ENCODE results near the gene DPP6. TPM values are rescaled to one million over a fixed set of nuclear protein-coding genes. Genes with fewer than 3 reads are reported as not detected.

The DPP6 gene
- total and polyA plus RNA-seq, 8 donors = 0.29 to 1.2 (median 0.57) TPM

DNA sequence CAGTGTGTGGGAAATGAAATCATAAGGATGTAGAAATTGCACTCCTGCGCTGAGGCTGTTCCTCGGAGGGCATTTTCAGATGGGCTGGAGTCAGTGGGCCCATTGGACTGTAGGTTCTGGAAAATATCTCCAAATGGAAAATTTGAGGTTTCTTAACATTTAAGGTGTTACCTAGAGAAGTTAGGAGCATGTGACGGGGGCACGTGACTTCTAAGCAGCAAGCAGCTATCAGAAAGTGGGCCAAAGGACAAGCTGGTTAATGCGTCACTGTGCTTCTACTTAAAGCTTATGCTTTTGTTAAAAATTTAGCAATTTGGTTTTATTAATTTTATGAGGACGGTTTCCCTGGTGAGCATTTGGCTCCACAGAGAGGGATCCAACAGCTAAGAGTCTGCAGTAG, 298.7 kb downstream of the DPP6 start:
- no peak overlapping the region for H3K27ac ChIP-seq
- ATAC-seq (no peak), DNase-seq (no peak)
- intact Hi-C loops (cut with DNase I) = no loop called here
- TF ChIP-seq, protein P1, sequence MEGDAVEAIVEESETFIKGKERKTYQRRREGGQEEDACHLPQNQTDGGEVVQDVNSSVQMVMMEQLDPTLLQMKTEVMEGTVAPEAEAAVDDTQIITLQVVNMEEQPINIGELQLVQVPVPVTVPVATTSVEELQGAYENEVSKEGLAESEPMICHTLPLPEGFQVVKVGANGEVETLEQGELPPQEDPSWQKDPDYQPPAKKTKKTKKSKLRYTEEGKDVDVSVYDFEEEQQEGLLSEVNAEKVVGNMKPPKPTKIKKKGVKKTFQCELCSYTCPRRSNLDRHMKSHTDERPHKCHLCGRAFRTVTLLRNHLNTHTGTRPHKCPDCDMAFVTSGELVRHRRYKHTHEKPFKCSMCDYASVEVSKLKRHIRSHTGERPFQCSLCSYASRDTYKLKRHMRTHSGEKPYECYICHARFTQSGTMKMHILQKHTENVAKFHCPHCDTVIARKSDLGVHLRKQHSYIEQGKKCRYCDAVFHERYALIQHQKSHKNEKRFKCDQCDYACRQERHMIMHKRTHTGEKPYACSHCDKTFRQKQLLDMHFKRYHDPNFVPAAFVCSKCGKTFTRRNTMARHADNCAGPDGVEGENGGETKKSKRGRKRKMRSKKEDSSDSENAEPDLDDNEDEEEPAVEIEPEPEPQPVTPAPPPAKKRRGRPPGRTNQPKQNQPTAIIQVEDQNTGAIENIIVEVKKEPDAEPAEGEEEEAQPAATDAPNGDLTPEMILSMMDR (IDR thresholded peaks at IDR 0.05) = no peak
- no peaks in the 10 kb centered on the region for H3K9me3 ChIP-seq
- no peaks in the 10 kb centered on the region for H3K27me3 ChIP-seq
- H3K4me3 ChIP-seq = no peak overlapping the region
- H3K4me1 ChIP-seq = no peaks in the 10 kb centered on the region
- H3K36me3 ChIP-seq = no peaks in the 10 kb centered on the region

DNA sequence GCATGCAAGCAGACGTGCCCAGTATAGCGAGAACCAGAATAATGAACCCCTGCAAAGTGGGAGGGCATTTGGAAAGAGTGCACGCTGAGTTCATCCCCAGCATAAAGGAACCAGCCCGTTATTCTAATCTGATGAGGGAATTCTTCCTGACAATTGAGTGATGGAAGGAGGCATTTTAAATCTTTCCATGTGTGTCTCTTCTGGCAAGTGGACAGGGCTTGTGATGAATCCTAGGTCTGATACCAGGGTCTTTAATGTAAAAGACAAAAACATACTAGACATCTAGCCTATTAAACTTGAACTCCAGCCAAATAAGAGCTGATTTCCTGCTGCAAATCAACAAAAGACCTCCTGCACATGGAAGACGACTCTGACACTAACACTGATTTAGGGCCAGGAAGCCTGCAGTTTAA, 301.2 kb downstream of the DPP6 start:
- Histone ChIP-seq H3K9me3 (no peaks in the 10 kb centered on the region), H3K36me3 (no peaks in the 10 kb centered on the region), H3K4me1 (no peaks in the 10 kb centered on the region), H3K4me3 (no peak overlapping the region), H3K27ac (no peak overlapping the region), H3K27me3 (no peaks in the 10 kb centered on the region)
- ATAC-seq (no peak), DNase-seq (no peak)
- TF ChIP-seq, protein P1 (IDR thresholded peaks at IDR 0.05) = no peak
- intact Hi-C loops (cut with DNase I) = no loop called here

DNA sequence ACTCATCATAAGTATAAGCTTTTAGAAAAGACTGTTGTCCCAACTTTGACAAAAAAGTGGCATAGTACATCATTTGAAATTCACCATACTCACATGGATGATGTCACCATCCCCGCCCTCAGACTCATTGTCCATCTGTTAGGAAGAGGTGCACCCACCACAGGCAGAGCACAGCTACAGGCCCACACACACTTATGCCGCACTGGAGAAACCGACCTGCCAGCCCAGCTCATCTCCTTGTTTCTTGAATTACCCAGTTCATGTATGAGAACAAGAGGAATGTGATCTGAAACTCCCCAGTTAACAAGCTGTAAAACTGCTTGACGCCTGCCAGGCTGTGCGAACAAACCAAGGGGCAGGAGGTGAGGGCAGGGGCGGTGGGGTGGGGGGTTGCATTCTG, 312.0 kb downstream of the DPP6 start:
- intact Hi-C loops (cut with DNase I) = no loop called here
- no peak for ATAC-seq

DNA sequence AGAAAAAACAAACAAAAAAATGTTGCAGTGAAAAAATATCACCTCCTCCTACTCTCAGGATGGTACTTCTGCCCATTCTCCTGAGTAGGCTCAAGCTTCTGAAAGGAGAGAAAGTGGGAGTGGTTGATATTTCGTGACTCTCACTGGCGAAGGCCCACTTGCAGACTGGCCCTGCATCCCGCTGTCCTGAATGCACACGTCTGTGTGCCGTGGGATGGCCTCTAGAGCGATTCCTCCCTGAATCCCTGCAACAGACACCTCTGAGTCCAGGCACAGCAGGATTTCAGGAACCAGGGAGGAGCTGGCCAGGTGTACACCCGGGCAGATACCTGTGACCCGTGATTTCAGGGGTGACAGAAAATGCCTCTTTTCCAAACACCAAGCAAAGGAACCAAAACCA, 319.2 kb downstream of the DPP6 start:
- H3K27me3 ChIP-seq = no peaks in the 10 kb centered on the region
- no peak overlapping the region for H3K4me3 ChIP-seq
- TF ChIP-seq, protein P1 (IDR thresholded peaks at IDR 0.05) = no peak
- DNase-seq = no peak
- intact Hi-C loops (cut with DNase I) = no loop called here
- H3K9me3 ChIP-seq = no peaks in the 10 kb centered on the region
- no peaks in the 10 kb centered on the region for H3K36me3 ChIP-seq
- H3K27ac ChIP-seq = no peak overlapping the region
- ATAC-seq = no peak
- H3K4me1 ChIP-seq = no peaks in the 10 kb centered on the region

More for the DNA sequence above, 312.0 kb downstream of the DPP6 start:
- no peak for DNase-seq
- TF ChIP-seq, protein P1 (IDR thresholded peaks at IDR 0.05) = no peak
- H3K27ac ChIP-seq = no peak overlapping the region
- H3K36me3 ChIP-seq = no peaks in the 10 kb centered on the region
- H3K4me3 ChIP-seq = no peak overlapping the region
- no peaks in the 10 kb centered on the region for H3K27me3 ChIP-seq
- no peaks in the 10 kb centered on the region for H3K9me3 ChIP-seq
- H3K4me1 ChIP-seq = no peaks in the 10 kb centered on the region

DNA sequence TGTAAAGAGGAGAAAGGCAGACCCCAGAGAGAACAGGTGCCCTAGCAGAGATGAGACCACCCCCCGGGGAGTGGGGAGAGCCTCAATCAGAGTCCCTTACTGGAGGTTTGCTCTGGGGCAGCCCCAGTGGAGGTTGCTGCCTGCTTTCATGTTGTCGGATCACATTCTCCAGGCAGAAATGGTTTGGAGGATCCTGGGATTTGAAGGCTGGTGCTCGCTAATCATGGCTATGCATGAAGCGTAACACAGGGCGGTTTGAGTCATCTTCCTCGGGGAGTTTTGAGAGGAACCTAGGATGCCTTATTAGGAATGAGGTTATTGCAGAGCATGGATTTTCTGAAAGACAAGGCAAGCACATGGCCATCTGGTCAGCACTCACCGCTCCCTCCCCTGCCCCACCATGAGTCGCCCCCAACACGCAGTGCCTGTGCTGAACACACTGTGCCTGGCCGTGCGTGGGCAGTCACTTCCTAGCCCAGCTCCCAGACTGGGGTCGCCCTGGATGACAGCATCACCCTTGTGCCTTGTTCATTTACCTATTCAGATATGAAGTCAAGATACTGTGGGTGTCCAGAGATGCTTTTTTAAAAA, 319.9 kb downstream of the DPP6 start:
- Histone ChIP-seq H3K27me3 (no peaks in the 10 kb centered on the region), H3K27ac (no peak overlapping the region), H3K4me3 (no peak overlapping the region), H3K36me3 (no peaks in the 10 kb centered on the region), H3K9me3 (no peaks in the 10 kb centered on the region), H3K4me1 (no peaks in the 10 kb centered on the region)
- ATAC-seq (no peak), DNase-seq (no peak)
- intact Hi-C loops (cut with DNase I) = no loop called here
- TF ChIP-seq, protein P1 (IDR thresholded peaks at IDR 0.05) = no peak

Measured in left lung (tissue), 10 donors.